Adrenal gland (tissue), 12 donors: Measurements from ENCODE around the gene CEP63. TPM values are rescaled to one million over a fixed set of nuclear protein-coding genes. Genes with fewer than 3 reads are reported as not detected.

Source experiments
- DNase-seq, 7 donors: peaks; one replicate each; pipeline ENCODE4 v3.0.0-alpha.2; 2019 to 2020
- H3K27ac ChIP-seq, 5 donors: fragments of 200-600 bp; sonication (generic) in 4 of 5; 1 replicate in 3 of 5; 2 replicates in 2 of 5; pipeline versions ENCODE4 v1.5.1 to v1.8.0; 2016 to 2020; ENCODE audit warnings: mild to moderate bottlenecking in 1 of 5
- H3K27me3 ChIP-seq: fragments of 200-600 bp; 2 replicates; pipeline ENCODE4 v1.8.0; 2021
- H3K36me3 ChIP-seq, 2 donors: fragments of 200-600 bp; replicated peaks in 1 of 2; 1 replicate in 1 of 2; 2 replicates in 1 of 2; pipeline versions ENCODE4 v1.5.1 to v1.8.0; 2018 to 2022
- H3K4me1 ChIP-seq, 2 donors: fragments of 200-600 bp; replicated peaks in 1 of 2; 1 replicate in 1 of 2; 2 replicates in 1 of 2; pipeline versions ENCODE4 v1.5.1 to v1.8.0; 2018 to 2021
- H3K4me3 ChIP-seq, 4 donors: fragments of 200-600 bp; sonication (generic) in 3 of 4; one replicate each; pipeline ENCODE4 v1.5.1; 2016 to 2018
- H3K9me3 ChIP-seq, 3 donors: fragments of 200-600 bp; sonication (generic) in 1 of 3; replicated peaks in 1 of 3; 1 replicate in 2 of 3; 2 replicates in 1 of 3; pipeline versions ENCODE4 v1.5.1 to v1.8.0; 2016 to 2021
- CTCF ChIP-seq, 6 experiments: fragments of 450-650 bp in 4 of 6; fragments of 200-600 bp in 2 of 6; sonication (generic) in 1 of 6; IDR thresholded peaks; 1 replicate in 5 of 6; 2 replicates in 1 of 6; pipeline versions ENCODE4 v1.5.1 to v1.8.0; 2016 to 2021; ENCODE audit warnings: antibody characterized with exemption in 6 of 6, mild to moderate bottlenecking in 2 of 6, moderate library complexity in 1 of 6
- POLR2A ChIP-seq, 2 donors: fragments of 450-650 bp; IDR thresholded peaks; one replicate each; pipeline ENCODE4 v1.6.1; 2017; ENCODE audit warnings: antibody characterized with exemption in 2 of 2, mild to moderate bottlenecking in 2 of 2, moderate library complexity in 1 of 2
- WGBS, 4 donors: extraction: QIAGEN DNeasy Blood & Tissue Kit in 2 of 4; methylation state at CpG; one replicate each; pipeline versions ENCODE4 v1.1.5 to v1.1.7; 2013 to 2017; 5-methylcytosine and 5-hydroxymethylcytosine counted together
- intact Hi-C, 2 donors: fragments of 100-400 bp; cut with DNase I; formaldehyde crosslinking; loops; one replicate each; pipeline versions ENCODE4 v1.14.1 to v1.15.0; 2022 to 2023
- polyA plus RNA-seq, 3 donors: library from polyadenylated mRNA; stranded (reverse); fragments of 200-250 nt in 2 of 3; fragments of 350-450 nt in 1 of 3; fragmentation: Illumina TruSeq in 1 of 3; extraction: RNeasy Lipid Tissue Mini Kit (QIAGEN cat#74804) in 1 of 3; gene quantifications; one replicate each; pipeline ENCODE4 v1.2.3, GENCODE V29; 2013 to 2014
- total RNA-seq, 9 donors: library from RNA; depleted of rRNA in 4 of 9; stranded (reverse); fragments of >200 nt in 4 of 9; fragments of 120-200 nt in 1 of 9; fragmentation: NEBNext Ultra II Directional in 1 of 9; extraction: Animal tissue kit (Norgen Biotek cat#: 25700) in 1 of 9; gene quantifications; one replicate each; pipeline versions ENCODE4 v1.1.0 to v1.2.4, GENCODE V29; 2013 to 2023
- donor health status: healthy with polysubstance abuse.
- donor health status: Bipolar disorder and iron deficiency.
- donor health status: DM: yes; HTN: yes; CAD: no.
- donor health status: DM: no; HTN: no; CAD: no.
- donor health status: DM: no; HTN: no; CAD: no.
- donor health status: DM: yes; HTN: yes; CAD: no.

Gene CEP63
- total and polyA plus RNA-seq, 12 donors: 8.8 to 43.7 (median 19.8) TPM

GRCh38 chr3:134464689-134465365 is 21.0 kb upstream of the CEP63 start:
- Histone ChIP-seq H3K9me3 (no peaks in the 10 kb centered on the region), H3K36me3 (no peaks in the 10 kb centered on the region), H3K27ac (peak overlapping the region in 3 of 5 donors; percentile 39 to 85 (median 47)), H3K4me3 (no peak overlapping the region), H3K4me1 (peaks cover 0 to 20% of the 10 kb centered on the region in 2 donors), H3K27me3 (no peaks in the 10 kb centered on the region)
- 67 to 92% (median 74%) methylated on average over 4 to 8 of the region's 8 CpGs for WGBS, 4 donors
- no peak for DNase-seq
- intact Hi-C loops: loop anchor here in 1 of 2 donors (5.0 kb wide), 1 partner anchor 93 kb away; the partner anchor contains the start of gene AMOTL2
- TF ChIP-seq POLR2A (IDR thresholded peaks at IDR 0.05) (no peak), CTCF (IDR thresholded peaks at IDR 0.05) (no peak)

- H3K9me3 ChIP-seq: no peaks in the 10 kb centered on the region
- no peak overlapping the region for H3K27ac ChIP-seq
- no peak overlapping the region for H3K4me3 ChIP-seq
- no peaks in the 10 kb centered on the region for H3K36me3 ChIP-seq
- no peaks in the 10 kb centered on the region for H3K27me3 ChIP-seq
- WGBS, 4 donors: 62 to 93% (median 83%) methylated on average over 1 of the region's 1 CpG
- DNase-seq: no peak
- TF ChIP-seq POLR2A (IDR thresholded peaks at IDR 0.05) (no peak), CTCF (IDR thresholded peaks at IDR 0.05) (no peak)
- H3K4me1 ChIP-seq: peaks cover 0 to 19% of the 10 kb centered on the region in 2 donors
- intact Hi-C loops: no loop called here
Observed at GRCh38 chr3:134466331-134466730, 19.5 kb upstream of the CEP63 start.

- intact Hi-C loops: no loop called here
- no peak overlapping the region for H3K27ac ChIP-seq
- H3K4me3 ChIP-seq: no peak overlapping the region
- WGBS, 4 donors: 73 to 85% (median 80%) methylated on average over 4 of the region's 4 CpGs
- H3K36me3 ChIP-seq: no peaks in the 10 kb centered on the region
- TF ChIP-seq CTCF (IDR thresholded peaks at IDR 0.05) (no peak), POLR2A (IDR thresholded peaks at IDR 0.05) (no peak)
- peaks cover 0 to under 1% of the 10 kb centered on the region in 2 donors for H3K4me1 ChIP-seq
- DNase-seq: no peak
- no peaks in the 10 kb centered on the region for H3K9me3 ChIP-seq
- H3K27me3 ChIP-seq: no peaks in the 10 kb centered on the region
Observed at GRCh38 chr3:134468519-134468918, 17.3 kb upstream of the CEP63 start.

- Histone ChIP-seq H3K27me3 (no peaks in the 10 kb centered on the region), H3K36me3 (peaks cover 0 to 6% of the 10 kb centered on the region in 2 donors), H3K9me3 (no peaks in the 10 kb centered on the region), H3K4me1 (no peaks in the 10 kb centered on the region), H3K27ac (no peak overlapping the region), H3K4me3 (no peak overlapping the region)
- TF ChIP-seq POLR2A (IDR thresholded peaks at IDR 0.05) (no peak), CTCF (IDR thresholded peaks at IDR 0.05) (no peak)
- intact Hi-C loops: loop anchor here (5.0 to 10.0 kb wide), 4 partner anchors 97 to 267 kb away; partner anchors contain the start of gene AMOTL2 (in 1 of the 2)
- DNase-seq: no peak
- WGBS, 4 donors: 76 to 85% (median 82%) methylated on average over 8 of the region's 8 CpGs
Observed at GRCh38 chr3:134471521-134472193, 14.2 kb upstream of the CEP63 start.
